ENCODE measurements around the gene MAST4.

GRCh38 chr5:66931651-66932050, 335.5 kb downstream of the MAST4 start:
- no peak for TF ChIP-seq CTCF (IDR thresholded peaks at IDR 0.05)
- TF ChIP-seq EZH2 (IDR thresholded peaks at IDR 0.05): no peak
- no peak for TF ChIP-seq EZH2phosphoT487 (IDR thresholded peaks at IDR 0.05)

Data from neural progenitor cell (in vitro differentiated cells).